Lower lobe of right lung (tissue), 2 donors: ENCODE data around the gene PDE4D. TPM values are rescaled to one million over a fixed set of nuclear protein-coding genes. Genes with fewer than 3 reads are reported as not detected.

Experiments
- ATAC-seq, 2 donors: fragments of 200-7000 bp; cut with Tn5 transposase; one replicate each; pipeline ENCODE4 v1.9.1; 2020 to 2022; ENCODE audit warnings: mild to moderate bottlenecking in 2 of 2, moderate library complexity in 2 of 2
- DNase-seq: peaks from one replicate; pipeline ENCODE4 v3.0.0-alpha.2; 2020
- H3K27ac ChIP-seq: fragments of 200-600 bp; one replicate; pipeline ENCODE4 v1.8.0; 2022
- H3K27me3 ChIP-seq: fragments of 200-600 bp; one replicate; pipeline ENCODE4 v1.8.0; 2022; ENCODE audit warnings: low read depth
- H3K36me3 ChIP-seq: fragments of 200-600 bp; one replicate; pipeline ENCODE4 v1.8.0; 2022; ENCODE audit warnings: mild to moderate bottlenecking
- H3K4me1 ChIP-seq: fragments of 200-600 bp; one replicate; pipeline ENCODE4 v1.8.0; 2022
- H3K4me3 ChIP-seq: fragments of 200-600 bp; one replicate; pipeline ENCODE4 v1.8.0; 2022; ENCODE audit warnings: mild to moderate bottlenecking
- H3K9me3 ChIP-seq: fragments of 200-600 bp; one replicate; pipeline ENCODE4 v1.8.0; 2022
- CTCF ChIP-seq: fragments of 200-600 bp; IDR thresholded peaks from one replicate; pipeline ENCODE4 v1.8.0; 2022; ENCODE audit warnings: antibody characterized with exemption, mild to moderate bottlenecking
- intact Hi-C: fragments of 100-400 bp; cut with DNase I; formaldehyde crosslinking; loops from one replicate; pipeline ENCODE4 v1.11.0; 2022
- total RNA-seq: library from RNA; stranded (reverse); fragmentation: NEBNext Ultra II Directional; extraction: Animal tissue kit (Norgen Biotek cat#: 25700); gene quantifications from one replicate; pipeline ENCODE4 v1.2.1, GENCODE V29; 2021
- donor health status: DM: no; HTN: yes; CAD: no; lungs with severe emphysema.

PDE4D gene
- total RNA-seq, 1 donor from 2014 or later = 71.3 TPM

- intact Hi-C loops = no loop called here
- no peak overlapping the region for H3K4me3 ChIP-seq
- no peak for DNase-seq
- H3K27ac ChIP-seq = no peak overlapping the region
- H3K9me3 ChIP-seq = no peaks in the 10 kb centered on the region
- H3K27me3 ChIP-seq = no peaks in the 10 kb centered on the region
- no peak for ATAC-seq
- no peak for TF ChIP-seq CTCF
- no peaks in the 10 kb centered on the region for H3K4me1 ChIP-seq
- no peaks in the 10 kb centered on the region for H3K36me3 ChIP-seq
Observed at GRCh38 chr5:59115345-59115744, 778.2 kb downstream of the PDE4D start.

- no peak for ATAC-seq
- DNase-seq = no peak
- Histone ChIP-seq H3K27ac (no peak overlapping the region), H3K4me1 (peaks cover 8% of the 10 kb centered on the region), H3K4me3 (no peak overlapping the region), H3K9me3 (no peaks in the 10 kb centered on the region), H3K36me3 (no peaks in the 10 kb centered on the region), H3K27me3 (no peaks in the 10 kb centered on the region)
- intact Hi-C loops = no loop called here
- TF ChIP-seq CTCF = no peak
Observed at GRCh38 chr5:59109383-59109782, 784.1 kb downstream of the PDE4D start.

GRCh38 chr5:59107692-59108091, 785.8 kb downstream of the PDE4D start:
- ATAC-seq (peak; percentile 39 to 49), DNase-seq (no peak)
- intact Hi-C loops = no loop called here
- H3K4me1 ChIP-seq = peaks cover 8% of the 10 kb centered on the region
- no peaks in the 10 kb centered on the region for H3K9me3 ChIP-seq
- H3K27me3 ChIP-seq = no peaks in the 10 kb centered on the region
- no peak overlapping the region for H3K27ac ChIP-seq
- TF ChIP-seq CTCF = no peak
- H3K4me3 ChIP-seq = no peak overlapping the region
- no peaks in the 10 kb centered on the region for H3K36me3 ChIP-seq

GRCh38 chr5:59104400-59105127, 789.0 kb downstream of the PDE4D start:
- Histone ChIP-seq H3K27me3 (no peaks in the 10 kb centered on the region), H3K4me3 (no peak overlapping the region), H3K9me3 (no peaks in the 10 kb centered on the region), H3K36me3 (no peaks in the 10 kb centered on the region), H3K4me1 (peaks cover 8% of the 10 kb centered on the region), H3K27ac (peak overlapping the region; percentile 24)
- intact Hi-C loops = no loop called here
- peak in 1 of 2 donors; percentile 59 for ATAC-seq
- no peak for DNase-seq
- TF ChIP-seq CTCF = no peak

- peaks cover 8% of the 10 kb centered on the region for H3K4me1 ChIP-seq
- H3K36me3 ChIP-seq = no peaks in the 10 kb centered on the region
- no peak for TF ChIP-seq CTCF
- H3K27ac ChIP-seq = no peak overlapping the region
- no peak for ATAC-seq
- no peaks in the 10 kb centered on the region for H3K27me3 ChIP-seq
- no peak for DNase-seq
- no peaks in the 10 kb centered on the region for H3K9me3 ChIP-seq
- H3K4me3 ChIP-seq = no peak overlapping the region
- intact Hi-C loops = no loop called here
Observed at GRCh38 chr5:59103303-59103702, 790.2 kb downstream of the PDE4D start.
